Measurements from ENCODE around the gene POLR1A. TPM values are rescaled to one million over a fixed set of nuclear protein-coding genes. Genes with fewer than 3 reads are reported as not detected.

The POLR1A gene
- total RNA-seq, 2 donors from 2014 or later, result 19.0 to 38.2 TPM

DNA sequence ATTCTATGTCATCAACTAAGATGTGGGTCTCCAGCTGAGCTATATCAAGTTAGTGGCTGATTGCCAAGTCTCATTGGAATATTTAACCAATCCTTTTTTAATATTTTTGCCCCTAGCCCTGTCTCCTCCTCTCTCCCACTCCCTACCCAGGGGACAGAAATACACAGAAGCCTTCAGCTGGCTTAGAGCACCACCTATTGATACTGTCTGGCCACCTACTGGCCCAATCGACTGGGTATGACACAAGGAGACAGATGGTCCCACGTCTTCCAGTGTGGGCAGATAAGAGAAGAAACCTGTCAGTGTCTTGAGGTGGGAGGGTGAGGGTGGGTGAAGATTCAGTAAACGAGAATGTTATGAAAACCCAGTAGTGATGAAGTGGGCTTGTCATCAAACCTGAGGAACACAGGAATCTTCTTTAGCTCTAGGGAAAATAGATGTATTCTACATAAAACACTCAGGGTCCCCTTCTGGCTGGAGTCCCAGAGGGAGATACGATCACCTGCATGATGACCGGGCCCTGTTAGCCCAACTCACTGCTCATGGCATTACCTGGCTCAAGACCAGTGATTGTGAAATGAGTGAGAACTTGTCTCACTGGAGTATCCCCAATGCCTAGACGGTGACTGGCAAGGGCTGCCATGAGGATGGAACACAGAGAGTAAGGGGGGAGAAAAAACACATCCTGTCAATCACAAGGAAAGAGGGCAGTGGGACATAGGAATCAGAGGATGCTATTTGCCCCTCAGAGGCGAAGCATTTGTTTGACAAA is 26.7 kb downstream of the POLR1A start:
- ATAC-seq (ENCODE audit: insufficient number of reproducible peaks, low FRiP score, low read depth) (no peak), DNase-seq (ENCODE audit: low spot score) (no peak)
- no peaks in the 10 kb centered on the region for H3K9me3 ChIP-seq
- H3K4me1 ChIP-seq (ENCODE audit: control insufficient read depth in 1 of 2, low read depth in 2 of 2), result peaks cover 0 to 7% of the 10 kb centered on the region in 2 donors
- TF ChIP-seq CTCF (IDR thresholded peaks at IDR 0.05), result peak; percentile 42
- peaks cover 27% of the 10 kb centered on the region for H3K36me3 ChIP-seq
- no peak overlapping the region for H3K27ac ChIP-seq
- H3K4me3 ChIP-seq, result no peak overlapping the region
- H3K27me3 ChIP-seq (replicated peaks; ENCODE audit: insufficient read depth), result no peaks in the 10 kb centered on the region

DNA sequence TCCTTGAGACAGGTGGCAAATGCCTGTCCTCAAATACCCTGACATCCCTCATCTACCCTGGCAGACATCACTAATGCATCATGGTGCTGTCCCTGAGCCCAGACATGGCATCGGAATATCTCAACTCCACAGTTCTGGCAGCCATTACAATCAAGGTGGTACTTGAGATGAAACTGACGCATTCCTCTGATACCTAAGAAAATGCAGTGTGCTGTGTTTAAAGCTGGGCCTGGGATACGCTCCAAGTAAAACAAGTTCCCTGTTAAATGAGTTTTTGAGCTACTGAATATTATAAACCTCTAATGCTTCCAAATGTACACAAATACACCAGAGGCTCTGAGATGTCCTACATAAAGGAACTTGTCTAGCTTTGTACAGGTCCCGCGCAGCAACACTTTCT is 29.8 kb downstream of the POLR1A start:
- ATAC-seq (ENCODE audit: insufficient number of reproducible peaks, low FRiP score, low read depth) (no peak), DNase-seq (ENCODE audit: low spot score) (no peak)
- Histone ChIP-seq H3K9me3 (no peaks in the 10 kb centered on the region), H3K27ac (no peak overlapping the region), H3K36me3 (peaks cover 32% of the 10 kb centered on the region), H3K4me3 (no peak overlapping the region), H3K4me1 (ENCODE audit: control insufficient read depth in 1 of 2, low read depth in 2 of 2) (peaks cover 10 to 32% of the 10 kb centered on the region in 2 donors), H3K27me3 (replicated peaks; ENCODE audit: insufficient read depth) (no peaks in the 10 kb centered on the region)
- TF ChIP-seq CTCF (IDR thresholded peaks at IDR 0.05), result no peak

- H3K36me3 ChIP-seq, result peaks cover 35% of the 10 kb centered on the region
- H3K27ac ChIP-seq, result no peak overlapping the region
- H3K27me3 ChIP-seq (replicated peaks; ENCODE audit: insufficient read depth), result no peaks in the 10 kb centered on the region
- ATAC-seq (ENCODE audit: insufficient number of reproducible peaks, low FRiP score, low read depth) (no peak), DNase-seq (ENCODE audit: low spot score) (no peak)
- H3K4me1 ChIP-seq (ENCODE audit: control insufficient read depth in 1 of 2, low read depth in 2 of 2), result peaks cover 10 to 28% of the 10 kb centered on the region in 2 donors
- H3K9me3 ChIP-seq, result no peaks in the 10 kb centered on the region
- TF ChIP-seq CTCF (IDR thresholded peaks at IDR 0.05), result no peak
- H3K4me3 ChIP-seq, result no peak overlapping the region
Observed at GRCh38 chr2:86074811-86075210, 30.9 kb downstream of the POLR1A start.

GRCh38 chr2:86074256-86074655 is 31.4 kb downstream of the POLR1A start:
- TF ChIP-seq CTCF (IDR thresholded peaks at IDR 0.05), result no peak
- H3K27ac ChIP-seq, result no peak overlapping the region
- peaks cover 40% of the 10 kb centered on the region for H3K36me3 ChIP-seq

GRCh38 chr2:86073225-86073624 is 32.5 kb downstream of the POLR1A start:
- Histone ChIP-seq H3K27me3 (replicated peaks; ENCODE audit: insufficient read depth) (no peaks in the 10 kb centered on the region), H3K27ac (peak overlapping the region; percentile 70 to 84), H3K36me3 (peaks cover 46% of the 10 kb centered on the region), H3K4me1 (ENCODE audit: control insufficient read depth in 1 of 2, low read depth in 2 of 2) (peaks cover 10 to 25% of the 10 kb centered on the region in 2 donors), H3K9me3 (no peaks in the 10 kb centered on the region), H3K4me3 (no peak overlapping the region)
- DNase-seq (ENCODE audit: low spot score) (no peak), ATAC-seq (ENCODE audit: insufficient number of reproducible peaks, low FRiP score, low read depth) (no peak)
- no peak for TF ChIP-seq CTCF (IDR thresholded peaks at IDR 0.05)

More at GRCh38 chr2:86074256-86074655, 31.4 kb downstream of the POLR1A start:
- peaks cover 10 to 25% of the 10 kb centered on the region in 2 donors for H3K4me1 ChIP-seq (ENCODE audit: control insufficient read depth in 1 of 2, low read depth in 2 of 2)
- no peak for DNase-seq (ENCODE audit: low spot score)
- no peaks in the 10 kb centered on the region for H3K9me3 ChIP-seq
- no peaks in the 10 kb centered on the region for H3K27me3 ChIP-seq (replicated peaks; ENCODE audit: insufficient read depth)
- no peak overlapping the region for H3K4me3 ChIP-seq
- ATAC-seq (ENCODE audit: insufficient number of reproducible peaks, low FRiP score, low read depth), result no peak
